ENCODE measurements around the gene ISYNA1. TPM values are rescaled to one million over a fixed set of nuclear protein-coding genes. Genes with fewer than 3 reads are reported as not detected.

The ISYNA1 gene
- 27.2 and 49.5 TPM in 2 replicates for total RNA-seq

DNA sequence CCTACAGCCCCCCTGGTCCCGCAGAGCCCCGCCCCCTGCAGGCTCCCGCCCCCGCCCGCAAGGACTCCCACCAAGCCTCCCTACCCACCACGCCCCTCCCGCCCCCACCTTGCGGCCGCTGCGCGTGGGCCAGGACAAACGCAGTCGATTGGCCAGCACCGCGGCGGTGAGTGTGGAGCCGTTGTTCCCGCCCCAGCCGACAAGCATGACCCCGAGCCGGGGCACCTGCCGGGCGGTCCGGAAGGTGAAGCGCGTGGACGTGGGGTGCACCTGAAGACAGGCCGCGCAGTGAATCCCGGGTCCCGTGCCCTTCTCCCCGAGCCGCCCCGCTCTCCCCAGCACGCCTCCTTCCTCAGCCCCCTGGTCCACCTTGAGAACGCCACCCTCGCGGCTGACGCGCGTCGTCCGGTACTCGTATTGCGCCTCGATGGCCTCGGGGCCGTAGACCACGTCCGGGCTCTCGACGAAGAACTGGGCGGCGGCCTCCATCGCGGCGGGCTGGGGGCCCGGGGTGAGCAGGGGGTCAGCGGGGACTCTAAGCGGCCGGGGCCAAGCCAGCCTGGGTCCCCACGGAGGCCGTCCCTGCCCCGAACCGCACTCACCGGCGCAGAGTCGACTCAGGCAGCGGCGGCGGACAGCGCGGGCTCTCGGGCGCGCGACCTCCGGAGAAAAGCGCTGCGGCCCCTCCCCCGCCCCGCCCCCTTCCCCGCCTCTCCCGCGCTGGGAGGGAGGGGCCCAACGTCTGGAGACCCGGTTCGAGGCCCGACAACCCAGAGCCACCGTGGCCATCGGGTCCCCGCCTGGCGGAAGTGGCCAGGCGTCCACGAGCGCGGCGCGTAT, at the start of gene ISYNA1:
Gene ISYNA1, minus strand, starts transcription at position 643 of the 840 bp plus-strand sequence. Its CDS starts 154 bp downstream, at position 489.

DNA sequence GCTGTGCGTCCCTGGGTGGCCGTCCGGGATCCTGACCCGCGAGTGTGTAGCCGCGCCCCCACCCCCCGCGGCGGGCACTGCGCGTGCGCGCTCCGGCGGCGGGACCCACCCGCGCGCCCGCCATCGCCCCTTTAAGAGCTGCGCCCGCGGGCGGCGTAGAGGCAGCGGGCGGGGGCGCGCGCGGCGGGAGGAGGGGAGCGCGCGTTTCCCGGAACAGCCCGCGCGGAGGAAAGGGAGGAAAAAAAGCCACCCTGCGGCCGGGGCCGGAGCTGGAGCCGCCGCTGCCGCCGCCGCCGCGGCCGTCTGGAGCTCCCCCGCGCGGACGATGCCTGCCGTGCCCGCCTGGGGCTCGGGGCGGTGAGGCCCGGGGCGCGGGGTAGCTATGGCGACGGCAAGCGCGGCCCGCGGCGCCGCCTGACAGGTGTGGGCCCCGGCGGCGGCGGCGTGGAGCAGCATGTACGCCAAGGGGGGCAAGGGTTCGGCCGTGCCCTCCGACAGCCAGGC, 18.7 kb downstream of the ISYNA1 start, which contains the start of gene SSBP4:
Gene SSBP4, plus strand, starts transcription at position 204 of the 504 bp plus-strand sequence. Its CDS starts 251 bp downstream, at position 455.

DNA sequence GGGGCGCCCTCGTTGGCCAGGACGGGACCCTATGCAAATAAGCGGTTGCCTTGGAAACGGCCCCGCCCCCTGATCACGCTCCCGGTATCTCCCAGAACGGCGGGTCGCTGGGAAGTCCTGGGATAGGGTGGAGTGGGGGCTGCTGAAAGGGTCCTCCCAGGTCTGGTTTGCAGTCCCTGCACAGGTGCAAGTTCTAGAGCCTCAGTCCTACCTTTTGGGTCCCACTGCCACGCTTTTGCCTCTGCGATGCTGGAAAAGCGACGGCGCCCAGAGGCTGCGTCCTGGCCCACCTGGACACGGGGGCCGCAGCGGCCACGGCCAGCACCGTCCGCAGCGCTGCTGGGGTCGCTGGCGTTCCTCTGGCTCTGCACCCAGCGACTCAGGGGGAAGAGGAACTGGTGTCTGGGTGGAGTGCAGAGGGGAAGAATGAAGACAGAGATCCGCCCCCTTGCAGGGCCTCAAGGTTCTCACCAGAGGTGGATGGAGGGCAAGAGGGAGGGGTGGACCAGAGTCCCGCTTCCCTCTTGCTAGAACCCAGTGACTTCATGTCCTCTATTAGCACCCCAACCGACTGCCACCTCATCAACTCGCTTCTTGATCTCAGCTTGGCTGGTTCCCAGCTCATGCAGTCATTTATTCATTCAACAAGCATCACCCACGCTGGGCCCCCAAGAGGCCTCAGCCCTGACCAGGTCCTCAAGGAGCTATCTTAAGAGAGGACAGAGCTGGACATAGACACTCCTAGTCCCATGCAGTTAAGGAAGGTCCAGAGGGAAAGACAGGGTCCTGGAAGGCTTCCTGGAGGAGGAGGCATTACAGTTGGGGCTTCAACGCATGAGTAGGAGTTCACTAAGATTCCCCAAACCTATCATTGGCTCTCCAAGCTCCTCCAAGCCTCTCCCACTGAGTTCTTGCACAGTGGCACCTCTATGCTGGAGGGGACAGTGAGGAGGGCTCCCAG, 40.4 kb downstream of the ISYNA1 start, which contains the start of gene LRRC25:
Gene LRRC25, minus strand, starts transcription at position 381 of the 961 bp plus-strand sequence. CDS start 659 bp downstream, outside the sequence.

DNA sequence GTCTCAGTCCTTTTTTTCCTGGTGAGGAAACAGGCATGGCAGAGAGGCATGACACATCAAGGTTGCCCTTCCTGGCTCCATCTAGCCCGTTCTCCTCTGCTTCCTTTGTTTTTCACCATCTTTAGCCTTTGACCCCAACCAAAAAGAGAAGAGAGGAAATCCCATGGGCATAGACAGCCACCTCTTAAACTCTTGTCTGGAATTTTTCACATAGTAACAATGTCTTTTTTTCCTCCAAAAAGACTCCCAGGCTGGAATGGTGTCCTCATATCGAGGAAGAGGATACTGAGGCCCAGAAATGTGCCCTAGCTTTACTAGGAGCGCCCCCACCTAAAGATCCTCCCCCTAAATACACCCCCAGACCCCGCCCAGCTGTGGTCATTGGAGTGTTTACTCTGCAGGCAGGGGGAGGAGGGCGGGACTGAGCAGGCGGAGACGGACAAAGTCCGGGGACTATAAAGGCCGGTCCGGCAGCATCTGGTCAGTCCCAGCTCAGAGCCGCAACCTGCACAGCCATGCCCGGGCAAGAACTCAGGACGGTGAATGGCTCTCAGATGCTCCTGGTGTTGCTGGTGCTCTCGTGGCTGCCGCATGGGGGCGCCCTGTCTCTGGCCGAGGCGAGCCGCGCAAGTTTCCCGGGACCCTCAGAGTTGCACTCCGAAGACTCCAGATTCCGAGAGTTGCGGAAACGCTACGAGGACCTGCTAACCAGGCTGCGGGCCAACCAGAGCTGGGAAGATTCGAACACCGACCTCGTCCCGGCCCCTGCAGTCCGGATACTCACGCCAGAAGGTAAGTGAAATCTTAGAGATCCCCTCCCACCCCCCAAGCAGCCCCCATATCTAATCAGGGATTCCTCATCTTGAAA, 52.0 kb downstream of the ISYNA1 start, which contains the start of gene GDF15:
Gene GDF15, plus strand, starts transcription at position 484 of the 868 bp plus-strand sequence. Its CDS starts 32 bp downstream, at position 516.

Other genes starting within 250 kb of the ISYNA1 start
- gene MPV17L2, start 244.9 kb downstream of the ISYNA1 start, total RNA-seq, result 36.8 and 55.7 TPM in 2 replicates
- gene RAB3A, start 234.1 kb downstream of the ISYNA1 start, total RNA-seq, result 2.0 and 2.2 TPM in 2 replicates
- 6.2 TPM in 1 of 2 replicates, not detected in the other for gene PDE4C, start 211.7 kb downstream of the ISYNA1 start, total RNA-seq
- 0.47 and 1.8 TPM in 2 replicates for gene IQCN, start 163.7 kb downstream of the ISYNA1 start, total RNA-seq
- gene JUND, start 156.5 kb downstream of the ISYNA1 start, total RNA-seq, result 364 and 374 TPM in 2 replicates
- gene LSM4, start 115.1 kb downstream of the ISYNA1 start, total RNA-seq, result 150 and 182 TPM in 2 replicates
- gene PGPEP1, start 97.5 kb downstream of the ISYNA1 start, total RNA-seq, result 6.1 and 32.4 TPM in 2 replicates
- 28.9 and 61.3 TPM in 2 replicates for gene GDF15, start 52.0 kb downstream of the ISYNA1 start, total RNA-seq
- 0.12 TPM in 1 of 2 replicates, not detected in the other for gene LRRC25, start 40.5 kb downstream of the ISYNA1 start, total RNA-seq
- 159 and 208 TPM in 2 replicates for gene SSBP4, start 18.7 kb downstream of the ISYNA1 start, total RNA-seq
- gene ELL, start 83.9 kb upstream of the ISYNA1 start, total RNA-seq, result 9.5 and 11.8 TPM in 2 replicates
- gene FKBP8, start 105.4 kb upstream of the ISYNA1 start, total RNA-seq, result 317 and 440 TPM in 2 replicates
- 148 and 174 TPM in 2 replicates for gene KXD1, start 119.7 kb upstream of the ISYNA1 start, total RNA-seq
- gene UBA52, start 133.7 kb upstream of the ISYNA1 start, total RNA-seq, result 1,240 and 1,337 TPM in 2 replicates
- gene REX1BD, start 150.7 kb upstream of the ISYNA1 start, total RNA-seq, result 90.7 and 95.0 TPM in 2 replicates
- 135 and 318 TPM in 2 replicates for gene CRLF1, start 168.7 kb upstream of the ISYNA1 start, total RNA-seq
- 10.7 and 14.5 TPM in 2 replicates for gene TMEM59L, start 174.7 kb upstream of the ISYNA1 start, total RNA-seq
- gene KLHL26, start 198.9 kb upstream of the ISYNA1 start, total RNA-seq, result 4.8 and 6.5 TPM in 2 replicates
- gene CRTC1, start 245.5 kb upstream of the ISYNA1 start, total RNA-seq, result 4.0 and 5.6 TPM in 2 replicates

Data from pericardium fibroblast (primary cell).